ENCODE results near the gene CYP4F3.

DNA sequence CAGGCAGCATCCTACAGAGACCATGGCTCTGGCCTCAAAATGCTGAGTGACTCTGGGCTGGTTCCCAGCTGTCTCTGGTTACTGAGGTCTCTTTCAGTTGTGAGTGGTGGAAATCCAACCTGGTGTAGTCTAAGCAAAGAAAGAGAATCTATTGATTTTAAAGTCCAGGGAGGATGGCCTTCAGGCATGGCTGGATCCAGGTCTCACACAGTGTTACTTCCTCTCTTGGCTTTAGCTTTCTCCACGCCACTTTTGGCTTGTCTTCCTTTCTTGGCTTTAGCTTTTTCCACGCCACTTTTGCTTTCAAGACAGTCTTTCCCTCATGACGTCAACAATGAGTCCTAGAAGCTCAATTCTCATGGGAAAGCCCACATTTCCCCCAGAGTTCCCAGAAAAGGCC, 4.1 kb downstream of the CYP4F3 start:
- TF ChIP-seq CTCF (IDR thresholded peaks at IDR 0.05) = no peak
- no peak for TF ChIP-seq POLR2AphosphoS5 (IDR thresholded peaks at IDR 0.05)

Data from esophagus muscularis mucosa (tissue), 3 donors.